SK-N-SH (cell line): ENCODE results near the gene SMAD3. TPM values are rescaled to one million over a fixed set of nuclear protein-coding genes. Genes with fewer than 3 reads are reported as not detected.

Experiments used
- CTCF ChIA-PET: fragments of 300-600, 350-600 bp; formaldehyde crosslinking; extraction: SDS; loops from one replicate; lab custom pipeline; 2021; lab: Yijun Ruan, JAX
- POLR2A ChIA-PET: fragments of 350-600 bp; sonication (Branson Sonifier 250); formaldehyde crosslinking; extraction: SDS; loops from one replicate; lab custom pipeline; 2020; ENCODE audit warnings: antibody characterized with exemption, inconsistent platforms; lab: Yijun Ruan, JAX
- DNase-seq: peaks from one replicate; pipeline ENCODE4 v3.0.0; 2012
- H2AFZ ChIP-seq: fragments of 200-600 bp; sonication (generic); 2 replicates; pipeline ENCODE4 v1.8.1; 2016; ENCODE audit warnings: antibody characterized with exemption, mild to moderate bottlenecking, low read depth
- H3F3A ChIP-seq: fragments of 200-600 bp; sonication (generic); replicated peaks from 2 replicates; pipeline ENCODE3; 2016; ENCODE audit warnings: antibody characterized with exemption, mild to moderate bottlenecking; ENCODE audit not compliant: insufficient read depth
- H3K27ac ChIP-seq, 2 experiments: fragments of 200-500 bp in 1 of 2; fragments of 200-600 bp in 1 of 2; sonication (Bioruptor generic) in 1 of 2; sonication (generic), shearing (Covaris generic) in 1 of 2; 2 replicates each; pipeline versions ENCODE4 v1.5.1 to v1.6.1; 2014 to 2016; ENCODE audit warnings: low read depth in 2 of 2, inconsistent platforms in 1 of 2, low read length in 1 of 2, mild to moderate bottlenecking in 1 of 2, mixed read lengths in 1 of 2
- H3K27me3 ChIP-seq: fragments of 200-600 bp; sonication (generic), shearing (Covaris generic); 2 replicates; pipeline ENCODE4 v1.6.1; 2016; ENCODE audit warnings: mixed run types; ENCODE audit not compliant: insufficient read depth
- H3K36me3 ChIP-seq, 2 experiments: fragments of 200-500 bp in 1 of 2; fragments of 200-600 bp in 1 of 2; sonication (Bioruptor generic) in 1 of 2; sonication (generic) in 1 of 2; replicated peaks in 1 of 2; 2 replicates each; pipeline versions ENCODE3 to v1.5.1; 2014 to 2016; ENCODE audit warnings: low read length in 1 of 2, mild to moderate bottlenecking in 1 of 2; ENCODE audit not compliant: insufficient read depth in 2 of 2, control insufficient read depth in 1 of 2
- H3K4me1 ChIP-seq, 2 experiments: fragments of 200-500 bp in 1 of 2; fragments of 200-600 bp in 1 of 2; sonication (Bioruptor generic) in 1 of 2; sonication (generic), shearing (Covaris generic) in 1 of 2; 2 replicates each; pipeline versions ENCODE4 v1.5.1 to v1.6.1; 2014 to 2016; ENCODE audit warnings: low read depth in 1 of 2, low read length in 1 of 2, mixed run types in 1 of 2; ENCODE audit not compliant: insufficient read depth in 2 of 2, control insufficient read depth in 1 of 2
- H3K4me2 ChIP-seq: fragments of 200-600 bp; sonication (generic), shearing (Covaris generic); 2 replicates; pipeline ENCODE4 v1.6.1; 2017; ENCODE audit warnings: mixed run types
- H3K4me3 ChIP-seq, 2 experiments: fragments of 200-500 bp in 1 of 2; fragments of 200-600 bp in 1 of 2; sonication (Bioruptor generic) in 1 of 2; sonication (generic), shearing (Covaris generic) in 1 of 2; 2 replicates each; pipeline versions ENCODE4 v1.5.1 to v1.8.1; 2014 to 2016; ENCODE audit warnings: low read depth in 2 of 2, inconsistent platforms in 1 of 2, low read length in 1 of 2, mild to moderate bottlenecking in 1 of 2, mixed read lengths in 1 of 2, moderate library complexity in 1 of 2
- H3K79me2 ChIP-seq: fragments of 200-600 bp; sonication (generic); 2 replicates; pipeline ENCODE4 v1.8.1; 2017; ENCODE audit warnings: mild to moderate bottlenecking; ENCODE audit not compliant: insufficient read depth
- H3K9ac ChIP-seq: fragments of 200-600 bp; sonication (generic); 2 replicates; pipeline ENCODE4 v1.6.1; 2017; ENCODE audit warnings: mixed run types
- H3K9me2 ChIP-seq: fragments of 200-600 bp; sonication (generic); 2 replicates; pipeline ENCODE4 v1.6.1; 2017; ENCODE audit warnings: mixed run types
- H3K9me3 ChIP-seq: fragments of 200-600 bp; sonication (generic); 2 replicates; pipeline ENCODE4 v1.6.1; 2017; ENCODE audit warnings: mixed run types, mild to moderate bottlenecking, moderate library complexity
- H4K20me1 ChIP-seq: fragments of 200-600 bp; sonication (generic); 2 replicates; pipeline ENCODE4 v1.6.1; 2017; ENCODE audit warnings: mild to moderate bottlenecking, mixed run types; ENCODE audit not compliant: insufficient read depth
- CTCF ChIP-seq: fragments of 200-600 bp; sonication (generic); IDR thresholded peaks from 2 replicates; pipeline ENCODE4 v1.6.1; 2017; ENCODE audit warnings: antibody characterized with exemption, mild to moderate bottlenecking, moderate library complexity
- ELF1 ChIP-seq: IDR thresholded peaks from 2 replicates; pipeline ENCODE4 v1.4.0; 2012
- EP300 ChIP-seq, 2 experiments: IDR thresholded peaks; 2 replicates each; pipeline versions ENCODE4 v1.4.0 to v1.6.1; 2012; ENCODE audit warnings: borderline replicate concordance in 1 of 2, low read depth in 1 of 2, low read length in 1 of 2
- FOSL2 ChIP-seq: IDR thresholded peaks from 2 replicates; pipeline ENCODE4 v1.4.0; 2012; ENCODE audit warnings: low read depth, mild to moderate bottlenecking, moderate library complexity, borderline replicate concordance
- FOXJ3 ChIP-seq: sonication (generic); formaldehyde crosslinking; IDR thresholded peaks from 2 replicates; pipeline ENCODE4 v1.5.1; 2020; ENCODE audit warnings: mild to moderate bottlenecking, missing genetic modification reagents
- FOXM1 ChIP-seq: IDR thresholded peaks from 2 replicates; pipeline ENCODE4 v1.4.0; 2012; ENCODE audit warnings: low read depth, mild to moderate bottlenecking
- GABPA ChIP-seq: IDR thresholded peaks from 2 replicates; pipeline ENCODE4 v1.4.0; 2012; ENCODE audit warnings: low read depth, mild to moderate bottlenecking
- JUND ChIP-seq: IDR thresholded peaks from 2 replicates; pipeline ENCODE4 v1.4.0; 2012
- MAX ChIP-seq: IDR thresholded peaks from 2 replicates; pipeline ENCODE4 v1.4.0; 2012; ENCODE audit warnings: low read depth
- MEF2A ChIP-seq: IDR thresholded peaks from 2 replicates; pipeline ENCODE4 v1.4.0; 2012; ENCODE audit warnings: low read depth, borderline replicate concordance
- MXI1 ChIP-seq: IDR thresholded peaks from 2 replicates; pipeline ENCODE4 v1.6.1; 2012; ENCODE audit warnings: mild to moderate bottlenecking, low read depth, low read length, improper control_type of control experiment
- NFIC ChIP-seq: IDR thresholded peaks from 2 replicates; pipeline ENCODE4 v1.4.0; 2012; ENCODE audit warnings: borderline replicate concordance
- NRF1 ChIP-seq: IDR thresholded peaks from 2 replicates; pipeline ENCODE4 v1.6.1; 2012; ENCODE audit warnings: low read depth, mild to moderate bottlenecking, low read length
- POLR2AphosphoS5 ChIP-seq: IDR thresholded peaks from 2 replicates; pipeline ENCODE4 v1.6.1; 2012; ENCODE audit warnings: low read depth, low read length
- RAD21 ChIP-seq: IDR thresholded peaks from 2 replicates; pipeline ENCODE4 v1.6.1; 2012; ENCODE audit warnings: mild to moderate bottlenecking, low read length
- RCOR1 ChIP-seq: fragments of 150-350 bp; IDR thresholded peaks from 2 replicates; pipeline ENCODE4 v1.6.1; 2017; ENCODE audit warnings: antibody characterized with exemption, low read length
- REST ChIP-seq: IDR thresholded peaks from 2 replicates; pipeline ENCODE4 v1.6.1; 2012; ENCODE audit warnings: mild to moderate bottlenecking, low read depth, low read length, moderate library complexity
- RXRA ChIP-seq: IDR thresholded peaks from 2 replicates; pipeline ENCODE4 v1.4.0; 2012; ENCODE audit warnings: low read depth, mild to moderate bottlenecking, borderline replicate concordance
- SIN3A ChIP-seq: IDR thresholded peaks from 2 replicates; pipeline ENCODE4 v1.6.1; 2012; ENCODE audit warnings: low read depth, mild to moderate bottlenecking, low read length, moderate library complexity, borderline replicate concordance
- SMC3 ChIP-seq: IDR thresholded peaks from 2 replicates; pipeline ENCODE4 v1.6.1; 2012; ENCODE audit warnings: low read depth, low read length, improper control_type of control experiment
- TCF12 ChIP-seq: IDR thresholded peaks from 2 replicates; pipeline ENCODE4 v1.4.0; 2012
- TEAD4 ChIP-seq: IDR thresholded peaks from 2 replicates; pipeline ENCODE4 v1.4.0; 2012; ENCODE audit warnings: mild to moderate bottlenecking, borderline replicate concordance; ENCODE audit not compliant: insufficient read depth
- USF1 ChIP-seq: IDR thresholded peaks from 2 replicates; pipeline ENCODE4 v1.4.0; 2012; ENCODE audit warnings: low read depth, borderline replicate concordance
- YY1 ChIP-seq: IDR thresholded peaks from 2 replicates; pipeline ENCODE4 v1.4.0; 2012; ENCODE audit warnings: low read depth, mild to moderate bottlenecking
- ZBTB33 ChIP-seq: IDR thresholded peaks from 2 replicates; pipeline ENCODE4 v1.4.0; 2012; ENCODE audit warnings: low read depth, borderline replicate concordance
- WGBS: methylation state at CpG from one replicate; pipeline ENCODE4 v1.1.6; 2017; ENCODE audit warnings: low lambda C conversion rate; 5-methylcytosine and 5-hydroxymethylcytosine counted together
- polyA plus RNA-seq, 3 experiments: library from polyadenylated mRNA; depleted of rRNA; stranded (reverse); fragments of >200 nt; gene quantifications; 2 replicates each; pipeline ENCODE4 v1.2.3, GENCODE V29; 2012

SMAD3 gene
- polyA plus RNA-seq, 1 of the 3 experiments (the other 2 are of a cell fraction): 19.5 TPM

- Histone ChIP-seq H3K36me3 (peaks cover 5 to 13% of the 10 kb centered on the region in 2 experiments), H3K4me1 (peaks cover 42 to 57% of the 10 kb centered on the region in 2 experiments; a peak in 3 of 4 replicates), H3K79me2 (peaks cover 23% of the 10 kb centered on the region), H2AFZ (no peak overlapping the region), H3K4me3 (no peak overlapping the region), H3F3A (peaks cover 16% of the 10 kb centered on the region), H3K9me2 (no peaks in the 10 kb centered on the region), H3K9ac (peak overlapping the region; percentile 67; the same call in 1 of the 2 replicates), H3K9me3 (no peaks in the 10 kb centered on the region), H3K27ac (peak overlapping the region; percentile 41 to 89; a peak in 3 of 4 replicates), H4K20me1 (no peaks in the 10 kb centered on the region), H3K27me3 (no peaks in the 10 kb centered on the region), H3K4me2 (peak overlapping the region; percentile 16; the same call in 1 of the 2 replicates)
- POLR2A ChIA-PET: no interaction called here
- CTCF ChIA-PET: interaction anchor here (1.4 to 2.1 kb wide), 2 partner anchors 8 to 232 kb away, joined by 4 to 5 read pairs; no protein-coding TSS in a partner anchor
- no peak for DNase-seq
- WGBS: 57% methylated on average over 11 of the region's 11 CpGs
- TF ChIP-seq POLR2AphosphoS5 (peak; percentile 60; the same call in 1 of the 2 replicates), MAX (peak; percentile 81), RAD21 (no peak), FOXJ3 (no peak), SIN3A (peak; percentile 80; the same call in 1 of the 2 replicates), ZBTB33 (no peak), YY1 (no peak), FOXM1 (no peak), ELF1 (no peak), USF1 (no peak), CTCF (no peak), SMC3 (no peak), NRF1 (no peak), JUND (peak; percentile 80), TEAD4 (peak; percentile 90), TCF12 (peak; percentile 94), REST (no peak), GABPA (no peak), RCOR1 (no peak), EP300 (IDR thresholded peaks at IDR 0.05; ENCODE audit: borderline replicate concordance in 1 of 2, low read depth in 1 of 2, low read length in 1 of 2) (peak in 1 of 2 experiments; percentile 90; a peak in 2 of 4 replicates), NFIC (peak; percentile 75; the same call in 1 of the 2 replicates), MXI1 (no peak), FOSL2 (peak; percentile 79; the same call in 1 of the 2 replicates), RXRA (peak; percentile 94), MEF2A (no peak)
These were observed 113.3 kb downstream of the SMAD3 start for GRCh38 chr15:67178569-67179210.
